Epithelial cell of umbilical artery (primary cell): ENCODE measurements around the gene TCP11. TPM values are rescaled to one million over a fixed set of nuclear protein-coding genes. Genes with fewer than 3 reads are reported as not detected.

ENCODE experiments used
- total RNA-seq: library from RNA; depleted of rRNA; stranded (reverse); fragments of >200 nt; gene quantifications from 2 replicates; pipeline ENCODE4 v1.2.3, GENCODE V29; 2014

Gene TCP11
- under 0.01 TPM in 1 of 2 replicates, not detected in the other for total RNA-seq

DNA sequence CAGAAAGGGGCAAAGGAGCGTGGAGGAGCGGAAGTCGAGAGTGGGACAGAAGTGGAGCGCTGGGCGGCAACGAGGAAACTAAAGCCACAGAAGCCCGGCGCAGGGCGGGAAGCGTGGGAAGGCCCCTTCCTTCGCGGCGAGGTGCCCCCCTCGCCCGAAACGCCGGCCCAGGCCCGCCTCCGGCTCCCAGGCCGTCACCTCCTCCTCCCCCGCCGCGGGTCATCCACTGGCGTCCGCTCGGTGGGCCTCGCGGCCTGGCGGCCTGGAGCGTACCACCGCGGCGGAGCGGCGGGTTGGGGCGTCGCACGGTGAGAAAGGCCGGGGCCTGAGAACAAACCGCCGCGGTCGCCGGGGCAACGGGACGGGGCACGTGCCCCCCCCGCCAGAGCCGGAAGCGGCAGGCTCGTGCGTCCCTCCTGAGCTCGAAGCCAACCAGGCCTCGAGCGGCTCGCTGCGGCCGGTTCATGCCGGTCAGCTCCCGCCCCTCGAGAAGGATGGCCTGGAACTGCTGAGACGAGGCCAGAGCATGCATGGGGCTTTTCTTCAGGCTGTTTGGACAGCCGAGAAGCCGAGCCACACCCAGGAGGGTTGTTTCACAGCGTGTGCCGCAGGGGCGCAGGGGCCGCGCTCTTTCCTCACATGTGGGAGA, at the start of gene TCP11:
TCP11 (minus strand) TSS at position 333 of the 649 bp plus-strand sequence. CDS start 469 bp downstream, outside the sequence.

Other genes with a start within 250 kb of the TCP11 start
- 0.30 and 0.32 TPM in 2 replicates for gene SCUBE3, start 72.6 kb upstream of the TCP11 start, total RNA-seq
- 14.9 and 15.2 TPM in 2 replicates for gene ZNF76, start 118.4 kb upstream of the TCP11 start, total RNA-seq
- under 0.01 and 0.46 TPM in 2 replicates for gene DEF6, start 156.5 kb upstream of the TCP11 start, total RNA-seq
- gene PPARD, start 201.2 kb upstream of the TCP11 start, total RNA-seq = 3.3 and 4.9 TPM in 2 replicates